HG03571 (cell line): ENCODE data around the gene EVA1B.

Experiments
- ATAC-seq: cut with Tn5 transposase; IDR thresholded peaks from one replicate; pipeline ENCODE4 v1.9.1; 2021; ENCODE audit not compliant: unreplicated experiment

The EVA1B gene

GRCh38 chr1:36320767-36321118 lies 2.7 kb downstream of the EVA1B start:
- no peak for ATAC-seq

GRCh38 chr1:36320291-36320761 lies 3.1 kb downstream of the EVA1B start:
- ATAC-seq = no peak

GRCh38 chr1:36309397-36309796 lies 14.0 kb downstream of the EVA1B start:
- no peak for ATAC-seq

- ATAC-seq = no peak
Observed at GRCh38 chr1:36307601-36308330, 15.7 kb downstream of the EVA1B start.

DNA sequence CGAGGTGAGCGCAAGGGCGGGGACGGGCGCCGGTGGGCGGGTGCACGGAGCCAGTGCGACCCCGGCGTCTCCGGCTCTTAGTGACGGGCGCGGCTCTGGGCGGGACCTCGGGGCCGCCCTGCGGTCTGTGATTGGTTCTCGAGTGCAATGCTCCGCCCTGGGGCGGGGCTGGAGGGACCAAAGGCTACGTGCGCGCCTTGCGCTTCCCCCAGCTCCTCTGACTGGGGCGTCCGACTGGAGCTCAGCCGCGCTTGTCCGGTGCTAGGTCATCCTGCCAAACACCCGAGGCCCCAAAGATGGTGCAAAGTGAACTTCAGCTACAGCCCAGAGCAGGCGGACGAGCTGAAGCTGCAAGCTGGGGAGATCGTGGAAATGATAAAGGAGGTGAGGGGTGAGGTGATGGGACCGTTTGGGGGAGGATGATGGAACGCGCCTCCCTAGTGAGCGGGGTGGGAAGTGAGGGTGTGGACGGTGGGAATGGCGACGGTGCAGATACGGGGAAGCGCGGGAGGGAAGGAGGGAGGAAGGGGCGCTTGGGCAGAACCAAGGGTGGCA lies 16.5 kb downstream of the EVA1B start:
- ATAC-seq = peak; percentile 96

- ATAC-seq = peak; percentile 27
Observed at GRCh38 chr1:36306210-36306901, 17.1 kb downstream of the EVA1B start, which contains the start of gene SH3D21. Gene SH3D21 (plus strand): TSS chr1:36306368. CDS start chr1:36306421, 53 bp downstream.

DNA sequence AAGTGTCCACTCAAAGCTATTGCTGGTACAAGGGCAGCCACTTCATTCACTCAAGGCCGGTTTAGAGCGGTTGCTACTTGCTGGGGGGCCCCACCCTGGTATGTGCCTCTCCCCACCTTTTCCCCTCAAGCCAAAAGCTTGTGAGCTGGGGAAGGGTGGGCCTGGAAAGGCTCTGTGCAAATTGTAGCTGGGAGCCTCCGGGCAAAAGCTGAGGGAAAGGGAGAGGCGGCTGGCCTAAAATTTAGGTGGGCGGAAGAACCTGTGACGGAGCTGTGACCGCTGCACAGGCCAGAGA lies 17.6 kb downstream of the EVA1B start:
- no peak for ATAC-seq

DNA sequence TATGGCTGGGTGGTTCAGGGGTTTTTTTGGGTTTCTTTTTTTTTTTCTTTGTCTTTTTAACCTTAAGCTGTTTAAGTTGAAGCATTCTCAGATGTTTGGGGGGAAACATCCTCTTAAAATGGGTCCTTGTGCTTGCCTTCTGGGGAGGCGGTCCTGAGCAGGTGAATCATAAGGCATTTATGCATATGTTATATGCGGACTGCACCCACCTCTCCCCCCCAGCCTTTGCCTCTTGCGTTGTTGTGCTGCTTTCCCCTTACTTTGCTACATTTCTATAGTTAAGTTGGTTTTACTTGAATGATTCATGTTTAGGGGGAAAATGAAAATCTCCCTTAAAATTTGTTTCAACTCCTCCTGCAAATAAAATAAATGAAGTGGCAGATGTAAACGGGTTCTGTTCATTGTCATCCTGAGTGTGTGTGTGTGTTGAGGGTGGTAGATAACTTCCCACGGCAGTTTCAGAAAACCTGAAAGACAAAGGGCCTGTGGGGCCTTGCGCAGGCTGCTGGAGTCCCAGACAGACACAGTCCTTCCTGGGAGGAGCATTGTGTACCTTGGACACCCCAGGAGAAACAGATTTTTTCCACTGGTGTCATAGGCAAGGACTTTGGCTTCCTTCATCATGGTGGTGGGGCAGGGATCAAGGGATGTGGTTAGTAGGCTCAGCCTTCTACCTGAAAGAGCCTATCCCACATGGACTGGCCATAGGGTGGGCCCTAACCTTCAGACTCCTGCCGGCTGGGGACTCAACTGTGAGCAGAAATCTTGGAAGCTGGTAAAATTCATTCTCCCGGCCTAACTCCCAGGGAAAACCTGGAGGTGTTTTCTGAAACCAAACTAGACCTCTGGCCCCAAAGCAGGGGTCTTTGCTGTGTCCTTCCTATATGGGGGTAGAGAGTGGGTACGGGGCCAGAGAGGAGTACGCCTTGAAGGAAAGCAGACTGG lies 18.2 kb downstream of the EVA1B start:
- ATAC-seq = no peak

DNA sequence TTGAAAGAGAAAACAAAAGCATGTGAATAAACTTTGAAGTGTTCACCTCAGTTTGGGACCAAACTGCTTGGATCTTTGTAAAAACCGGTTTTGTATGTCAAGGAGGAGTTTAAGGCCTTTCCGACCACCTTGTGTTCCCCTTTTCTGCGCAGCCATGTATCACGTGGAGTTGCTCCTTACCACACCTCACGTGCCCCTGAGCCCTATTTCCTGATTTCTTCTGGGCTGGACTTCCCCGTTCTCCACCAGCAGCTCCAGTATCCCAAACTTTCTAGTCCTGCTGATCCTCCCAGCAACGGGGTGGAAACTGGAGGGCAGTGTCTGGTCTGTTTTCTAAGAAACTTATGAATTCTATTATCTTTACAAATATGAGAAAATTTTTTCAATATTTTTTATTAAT lies 18.9 kb downstream of the EVA1B start:
- no peak for ATAC-seq

- ATAC-seq = no peak
Observed at GRCh38 chr1:36303650-36304360, 19.6 kb downstream of the EVA1B start.

DNA sequence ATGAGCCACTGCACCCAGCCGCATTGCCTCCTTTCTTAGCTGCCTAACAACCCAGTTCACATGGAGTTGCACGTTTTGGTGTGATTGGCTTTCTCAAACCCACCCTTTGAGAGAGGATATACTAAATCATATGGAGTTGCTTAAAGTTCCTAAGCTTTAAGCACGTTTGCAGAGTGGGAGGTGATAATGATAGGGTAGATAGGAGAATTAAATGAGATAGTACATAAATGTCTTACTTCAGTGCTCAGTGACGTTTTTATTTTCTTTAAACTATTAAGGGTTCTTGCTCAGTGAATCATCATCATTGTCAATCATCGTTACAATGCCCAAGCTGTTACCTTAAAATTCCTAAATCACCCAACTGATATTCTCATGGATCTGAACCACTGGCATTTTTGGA lies 20.2 kb downstream of the EVA1B start:
- ATAC-seq = no peak

DNA sequence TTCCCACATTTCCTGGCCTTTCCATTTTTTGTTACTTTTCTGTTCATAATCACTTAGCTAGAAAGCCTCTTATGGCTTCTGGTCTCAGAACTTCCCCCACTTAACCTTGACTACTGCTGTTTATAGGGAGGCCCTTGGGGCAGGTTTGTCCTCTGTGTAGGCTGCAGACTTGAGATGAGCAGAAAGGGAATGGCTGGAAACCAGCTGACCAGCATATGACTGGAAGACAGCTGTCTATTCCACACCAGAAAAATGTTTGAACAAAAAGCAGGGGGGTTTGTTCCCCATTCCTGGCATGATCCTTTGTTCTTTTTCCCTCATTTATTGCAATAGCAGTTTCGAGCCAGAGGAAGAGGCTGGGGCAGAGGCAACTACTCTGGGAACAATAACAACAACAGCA lies 22.2 kb downstream of the EVA1B start:
- ATAC-seq = no peak

- ATAC-seq = no peak
Observed at GRCh38 chr1:36300526-36300925, 22.9 kb downstream of the EVA1B start.

- ATAC-seq = no peak
Observed at GRCh38 chr1:36298640-36299039, 24.8 kb downstream of the EVA1B start.

DNA sequence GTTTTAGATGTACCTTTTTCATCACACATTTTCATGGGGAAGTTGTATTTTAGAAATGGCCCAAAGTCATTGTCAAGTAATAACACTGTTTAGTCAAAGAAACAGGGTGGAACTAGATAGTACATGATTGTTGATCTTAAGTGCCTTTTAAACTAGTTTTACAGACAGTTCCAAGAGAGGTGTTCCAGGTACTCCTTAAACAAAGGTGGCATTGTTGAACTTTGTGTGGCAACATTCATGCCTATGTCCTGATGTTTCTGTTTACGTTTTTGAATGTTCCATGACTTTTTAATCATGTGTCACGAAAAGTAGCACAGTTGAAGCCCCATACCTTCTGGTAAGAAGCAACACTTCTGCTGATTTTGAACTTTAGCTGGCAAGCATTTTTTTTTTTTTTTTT lies 26.4 kb downstream of the EVA1B start:
- no peak for ATAC-seq

DNA sequence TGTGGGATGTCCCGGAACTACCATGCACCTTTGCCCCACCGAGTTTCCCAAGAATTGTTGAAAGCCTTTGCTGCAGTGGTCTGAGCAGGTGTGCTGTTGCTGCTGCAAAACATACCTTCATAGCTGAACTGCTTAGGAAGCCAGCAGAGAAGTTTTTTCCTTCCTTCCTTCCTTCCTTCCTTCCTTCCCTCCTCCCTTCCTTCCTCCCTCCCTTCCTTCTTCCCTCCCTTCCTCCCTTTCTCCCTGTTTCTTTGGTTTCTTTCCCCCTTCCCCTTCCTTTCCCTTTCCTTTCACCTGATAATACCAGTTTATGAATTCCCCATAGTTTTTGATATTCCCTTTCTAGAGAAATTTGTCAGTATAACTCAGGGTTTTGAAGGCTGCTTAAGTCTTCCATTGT lies 28.1 kb downstream of the EVA1B start:
- no peak for ATAC-seq

DNA sequence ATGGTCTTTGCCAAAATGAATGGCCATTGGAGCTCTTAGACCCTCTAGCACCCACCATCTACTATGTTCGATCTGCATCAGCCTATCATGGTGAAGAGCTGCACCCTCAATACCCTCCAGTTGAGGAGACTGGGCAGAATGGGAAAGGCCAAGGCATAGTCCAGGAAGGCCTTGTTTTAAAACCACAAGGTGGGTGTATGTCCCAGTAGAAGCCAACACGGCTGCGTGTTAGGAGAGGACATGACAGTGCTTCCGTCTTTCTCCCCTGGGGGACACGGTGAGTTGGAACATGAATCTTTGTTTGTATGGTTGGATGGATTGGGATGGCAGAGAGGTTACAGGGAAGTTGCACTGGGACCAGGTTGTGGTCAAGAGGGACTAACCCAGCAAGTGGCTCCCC lies 35.9 kb downstream of the EVA1B start:
- ATAC-seq = no peak

DNA sequence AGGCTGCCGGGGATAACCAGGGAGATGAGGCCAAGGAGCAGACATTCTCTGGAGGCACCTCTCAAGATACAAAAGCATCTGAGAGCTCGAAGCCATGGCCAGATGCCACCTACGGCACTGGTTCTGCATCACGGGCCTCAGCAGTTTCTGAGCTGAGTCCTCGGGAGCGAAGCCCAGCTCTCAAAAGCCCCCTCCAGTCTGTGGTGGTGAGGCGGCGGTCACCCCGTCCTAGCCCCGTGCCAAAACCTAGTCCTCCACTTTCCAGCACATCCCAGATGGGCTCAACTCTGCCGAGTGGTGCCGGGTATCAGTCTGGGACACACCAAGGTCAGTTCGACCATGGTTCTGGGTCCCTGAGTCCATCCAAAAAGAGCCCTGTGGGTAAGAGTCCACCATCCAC lies 36.6 kb downstream of the EVA1B start:
- ATAC-seq = no peak

DNA sequence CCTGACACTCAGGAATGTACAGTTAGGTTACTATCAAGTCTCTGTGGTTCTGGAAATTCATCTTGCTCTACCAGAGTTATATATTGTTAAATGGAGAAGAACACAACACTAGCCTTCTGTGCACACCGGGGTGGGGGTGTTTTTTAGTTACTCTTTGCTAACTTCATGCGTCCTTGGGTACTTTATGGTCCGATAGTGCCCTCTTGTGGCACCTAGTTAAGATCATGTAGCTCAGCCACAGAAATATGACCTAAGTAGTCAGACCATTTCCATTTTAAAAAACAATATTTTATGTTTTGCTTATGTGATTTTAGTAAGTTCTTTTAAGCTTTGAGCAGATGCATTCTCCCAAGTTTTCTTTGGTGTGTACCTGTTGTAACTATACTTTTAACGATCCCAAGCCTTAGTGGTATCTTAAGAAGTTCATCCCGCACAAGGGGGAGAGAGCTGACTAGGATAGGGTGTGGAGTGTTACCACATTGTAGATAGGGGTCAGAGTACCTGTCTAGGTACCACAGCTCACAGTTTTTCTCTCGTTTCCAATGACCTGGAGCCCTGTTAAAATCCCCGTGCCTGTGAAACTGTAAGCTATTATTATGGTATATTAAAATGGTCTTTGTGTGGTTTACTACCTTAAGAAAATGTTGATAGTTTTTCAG lies 37.9 kb downstream of the EVA1B start:
- ATAC-seq = no peak

DNA sequence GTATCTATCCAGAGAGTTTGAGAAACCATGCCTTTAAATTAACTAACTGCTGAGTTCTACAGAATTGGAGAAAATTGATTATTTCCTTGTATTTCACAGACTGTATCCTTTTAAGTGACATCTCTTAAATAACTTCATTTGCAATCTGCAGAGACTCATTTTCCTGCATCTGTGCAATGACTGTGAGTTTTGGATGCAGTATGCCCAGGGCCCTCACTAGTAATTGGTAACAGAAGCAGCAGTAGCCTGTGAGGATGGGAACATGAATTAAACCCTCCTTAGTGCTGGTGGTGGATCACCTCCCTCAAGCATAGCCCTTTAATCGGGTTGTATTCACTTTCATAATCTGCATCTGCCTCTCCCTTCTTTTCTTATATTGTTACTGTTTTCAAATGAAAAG lies 38.9 kb downstream of the EVA1B start:
- ATAC-seq = no peak
